ENCODE measurements around the gene GLB1L2. TPM values are rescaled to one million over a fixed set of nuclear protein-coding genes. Genes with fewer than 3 reads are reported as not detected.

Gene GLB1L2
- total RNA-seq, 1 donor from 2014 or later: 11.1 TPM

GRCh38 chr11:134349109-134349801, 17.5 kb downstream of the GLB1L2 start:
- DNase-seq (ENCODE audit: low spot score): no peak

GRCh38 chr11:134349802-134350355, 18.1 kb downstream of the GLB1L2 start:
- no peak for DNase-seq (ENCODE audit: low spot score)

- no peak for DNase-seq (ENCODE audit: low spot score)
These were observed 18.6 kb downstream of the GLB1L2 start for GRCh38 chr11:134350381-134350780.

GRCh38 chr11:134352111-134352510, 20.3 kb downstream of the GLB1L2 start:
- DNase-seq (ENCODE audit: low spot score): no peak

- DNase-seq (ENCODE audit: low spot score): no peak
These were observed 23.3 kb downstream of the GLB1L2 start for GRCh38 chr11:134355136-134355535.

GRCh38 chr11:134355656-134356055, 23.9 kb downstream of the GLB1L2 start:
- no peak for DNase-seq (ENCODE audit: low spot score)

- DNase-seq (ENCODE audit: low spot score): no peak
These were observed 25.1 kb downstream of the GLB1L2 start for GRCh38 chr11:134356656-134357544.

- DNase-seq (ENCODE audit: low spot score): no peak
These were observed 25.7 kb downstream of the GLB1L2 start for GRCh38 chr11:134357545-134357839.

- DNase-seq (ENCODE audit: low spot score): no peak
These were observed 26.5 kb downstream of the GLB1L2 start for GRCh38 chr11:134358165-134358855.

- no peak for DNase-seq (ENCODE audit: low spot score)
These were observed 27.2 kb downstream of the GLB1L2 start for GRCh38 chr11:134358856-134359490.

GRCh38 chr11:134359646-134360045, 27.9 kb downstream of the GLB1L2 start:
- DNase-seq (ENCODE audit: low spot score): no peak

GRCh38 chr11:134360050-134360835, 28.5 kb downstream of the GLB1L2 start:
- DNase-seq (ENCODE audit: low spot score): peak; percentile 85

- no peak for DNase-seq (ENCODE audit: low spot score)
These were observed 29.9 kb downstream of the GLB1L2 start for GRCh38 chr11:134361661-134362060.

GRCh38 chr11:134362192-134362901, 30.6 kb downstream of the GLB1L2 start:
- no peak for DNase-seq (ENCODE audit: low spot score)

- no peak for DNase-seq (ENCODE audit: low spot score)
These were observed 31.4 kb downstream of the GLB1L2 start for GRCh38 chr11:134363161-134363560.

GRCh38 chr11:134363592-134363991, 31.8 kb downstream of the GLB1L2 start:
- DNase-seq (ENCODE audit: low spot score): no peak

- no peak for DNase-seq (ENCODE audit: low spot score)
These were observed 32.5 kb downstream of the GLB1L2 start for GRCh38 chr11:134364261-134364660.

GRCh38 chr11:134365011-134365925, 33.5 kb downstream of the GLB1L2 start:
- no peak for DNase-seq (ENCODE audit: low spot score)

- no peak for DNase-seq (ENCODE audit: low spot score)
These were observed 34.5 kb downstream of the GLB1L2 start for GRCh38 chr11:134366254-134366653.

All from ureter (tissue), 1 donor.